ENCODE measurements around the gene CWF19L1.

GRCh38 chr10:100265821-100266485 lies 1.5 kb downstream of the CWF19L1 start:
- no peak for TF ChIP-seq POLR2A (IDR thresholded peaks at IDR 0.05)
- no peak for TF ChIP-seq CTCF (IDR thresholded peaks at IDR 0.05 in 4 of 5, conservative IDR thresholded peaks at IDR 0.05 in 1 of 5)

Data from gastrocnemius medialis (tissue), 4 donors.